CD14-positive monocyte (primary cell): ENCODE data around the gene PPP6R3. TPM values are rescaled to one million over a fixed set of nuclear protein-coding genes. Genes with fewer than 3 reads are reported as not detected.

Source experiments
- DNase-seq, 3 donors: peaks; one replicate each; pipeline ENCODE4 v3.0.0-alpha.2; 2011 to 2022
- H2AFZ ChIP-seq: 2 replicates; pipeline ENCODE4 v1.6.0; 2012; ENCODE audit warnings: mild to moderate bottlenecking, low read depth, low read length, inconsistent platforms; ENCODE audit not compliant: insufficient read depth, poor library complexity, severe bottlenecking
- H3K27ac ChIP-seq, 2 donors: 1 replicate in 1 of 2; 2 replicates in 1 of 2; pipeline ENCODE4 v1.5.1; 2012 to 2013; ENCODE audit warnings: low read length in 2 of 2, control low read depth in 1 of 2, inconsistent platforms in 1 of 2, low read depth in 1 of 2, mild to moderate bottlenecking in 1 of 2
- H3K27me3 ChIP-seq, 2 donors: one replicate each; pipeline versions ENCODE4 v1.6.0 to v1.6.1; 2011 to 2013; ENCODE audit warnings: low read length in 2 of 2; ENCODE audit not compliant: control insufficient read depth in 2 of 2, insufficient read depth in 2 of 2
- H3K36me3 ChIP-seq, 2 donors: replicated peaks in 1 of 2; 1 replicate in 1 of 2; 2 replicates in 1 of 2; pipeline versions ENCODE4 v1.5.1 to v1.6.1; 2012 to 2013; ENCODE audit warnings: low read length in 2 of 2, control low read depth in 1 of 2, inconsistent platforms in 1 of 2, mild to moderate bottlenecking in 1 of 2; ENCODE audit not compliant: insufficient read depth in 2 of 2, control insufficient read depth in 1 of 2
- H3K4me1 ChIP-seq, 2 donors: 1 replicate in 1 of 2; 2 replicates in 1 of 2; pipeline versions ENCODE4 v1.5.1 to v1.6.1; 2012 to 2013; ENCODE audit warnings: low read length in 2 of 2, control low read depth in 1 of 2, inconsistent platforms in 1 of 2, mild to moderate bottlenecking in 1 of 2, moderate library complexity in 1 of 2; ENCODE audit not compliant: insufficient read depth in 2 of 2, control insufficient read depth in 1 of 2
- H3K4me2 ChIP-seq: replicated peaks from 2 replicates; pipeline ENCODE3; 2012; ENCODE audit warnings: low read length, moderate library complexity, mild to moderate bottlenecking; ENCODE audit not compliant: poor library complexity, severe bottlenecking; ENCODE audit errors: extremely low read depth
- H3K4me3 ChIP-seq, 3 experiments: fragments of 200-600 bp in 1 of 3; sonication (generic) in 1 of 3; replicated peaks in 1 of 3; 1 replicate in 2 of 3; 2 replicates in 1 of 3; pipeline ENCODE4 v1.5.1; 2011 to 2013; ENCODE audit warnings: low read length in 3 of 3, mild to moderate bottlenecking in 3 of 3, control low read depth in 2 of 3, low read depth in 2 of 3, inconsistent platforms in 1 of 3, moderate library complexity in 1 of 3
- H3K79me2 ChIP-seq: 2 replicates; pipeline ENCODE4 v1.6.0; 2012; ENCODE audit warnings: mild to moderate bottlenecking, control low read depth, inconsistent platforms, low read length, moderate library complexity; ENCODE audit not compliant: insufficient read depth
- H3K9ac ChIP-seq: 2 replicates; pipeline ENCODE4 v1.6.0; 2017; ENCODE audit warnings: low read length, mild to moderate bottlenecking; ENCODE audit not compliant: insufficient read depth, poor library complexity, severe bottlenecking
- H3K9me3 ChIP-seq, 2 donors: replicated peaks in 1 of 2; 1 replicate in 1 of 2; 2 replicates in 1 of 2; pipeline versions ENCODE4 v1.5.1 to v1.6.1; 2012 to 2013; ENCODE audit warnings: low read length in 2 of 2, control low read depth in 1 of 2; ENCODE audit not compliant: control insufficient read depth in 1 of 2, insufficient read depth in 1 of 2
- H4K20me1 ChIP-seq: 2 replicates; pipeline ENCODE4 v1.6.0; 2012; ENCODE audit warnings: mild to moderate bottlenecking, low read length, control low read depth, moderate library complexity; ENCODE audit not compliant: insufficient read depth
- H3K27ac Mint-ChIP-seq, 7 donors: one replicate each; pipeline ENCODE4 v1.8.0; 2020; ENCODE audit warnings: mild to moderate bottlenecking in 7 of 7, mixed read lengths in 7 of 7, moderate library complexity in 6 of 7, inconsistent platforms in 2 of 7
- H3K27me3 Mint-ChIP-seq, 3 donors: one replicate each; pipeline ENCODE4 v1.8.0; 2021 to 2022; ENCODE audit warnings: low read depth in 3 of 3, mild to moderate bottlenecking in 3 of 3, mixed read lengths in 3 of 3, moderate library complexity in 3 of 3, inconsistent platforms in 1 of 3
- H3K36me3 Mint-ChIP-seq, 2 donors: one replicate each; pipeline ENCODE4 v1.8.0; 2020; ENCODE audit warnings: mixed read lengths in 2 of 2, inconsistent platforms in 1 of 2, mild to moderate bottlenecking in 1 of 2
- H3K4me1 Mint-ChIP-seq: one replicate; pipeline ENCODE4 v1.8.0; 2020; ENCODE audit warnings: mild to moderate bottlenecking, mixed read lengths
- H3K4me3 Mint-ChIP-seq, 2 donors: one replicate each; pipeline ENCODE4 v1.8.0; 2020; ENCODE audit warnings: mild to moderate bottlenecking in 2 of 2, mixed read lengths in 2 of 2, moderate library complexity in 1 of 2
- H3K9me3 Mint-ChIP-seq, 7 donors: one replicate each; pipeline ENCODE4 v1.8.0; 2020 to 2022; ENCODE audit warnings: mixed read lengths in 7 of 7, mild to moderate bottlenecking in 6 of 7, moderate library complexity in 6 of 7, inconsistent platforms in 2 of 7
- CTCF ChIP-seq: fragments of 200-600 bp; IDR thresholded peaks from one replicate; pipeline ENCODE4 v1.8.0; 2022; ENCODE audit warnings: antibody characterized with exemption, mild to moderate bottlenecking
- WGBS: methylation state at CpG from one replicate; pipeline ENCODE4 v1.1.5; 2013; ENCODE audit warnings: missing lambda C conversion rate; ENCODE audit not compliant: insufficient coverage; 5-methylcytosine and 5-hydroxymethylcytosine counted together
- intact Hi-C, 2 donors: fragments of 100-400 bp; cut with micrococcal nuclease; formaldehyde crosslinking; loops; one replicate each; pipeline versions ENCODE4 v1.15.0 to v1.15.1; 2023
- polyA plus RNA-seq, 3 donors: library from polyadenylated mRNA; depleted of rRNA in 1 of 3; unstranded in 2 of 3; stranded (reverse) in 1 of 3; fragments of 300-500 nt in 2 of 3; fragments of >200 nt in 1 of 3; fragmentation: Illumina TruSeq in 2 of 3; gene quantifications; 1 replicate in 2 of 3; 2 replicates in 1 of 3; pipeline ENCODE4 v1.2.3, GENCODE V29; 2012 to 2021

Gene PPP6R3
- polyA plus RNA-seq, 3 donors: 22.9 to 39.4 (median 38.1) TPM

- Mint-ChIP-seq H3K4me1 (peaks cover 10% of the 10 kb centered on the region), H3K9me3 (peaks cover 0 to 2% (median 0%) of the 10 kb centered on the region in 7 donors), H3K36me3 (no peaks in the 10 kb centered on the region), H3K27me3 (peaks cover 0 to 4% (median 1%) of the 10 kb centered on the region in 3 donors), H3K27ac (no peak overlapping the region), H3K4me3 (no peak overlapping the region)
- DNase-seq: no peak
- intact Hi-C loops: no loop called here
- H3K27ac ChIP-seq: no peak overlapping the region
- H3K4me2 ChIP-seq: no peak overlapping the region
- no peaks in the 10 kb centered on the region for H3K79me2 ChIP-seq
- WGBS: 97% methylated on average over 15 of the region's 16 CpGs
- no peaks in the 10 kb centered on the region for H3K9me3 ChIP-seq
- H4K20me1 ChIP-seq: no peaks in the 10 kb centered on the region
- H3K27me3 ChIP-seq: no peaks in the 10 kb centered on the region
- H3K9ac ChIP-seq: no peak overlapping the region
- no peaks in the 10 kb centered on the region for H3K36me3 ChIP-seq
- H3K4me3 ChIP-seq: no peak overlapping the region
- no peak for TF ChIP-seq CTCF
- H2AFZ ChIP-seq: no peak overlapping the region
- H3K4me1 ChIP-seq: peaks cover 10 to 12% of the 10 kb centered on the region in 2 donors
Measured at GRCh38 chr11:68436162-68436888, 24.2 kb upstream of the PPP6R3 start.

- TF ChIP-seq CTCF: no peak
- H2AFZ ChIP-seq: peak overlapping the region; percentile 63
Measured at GRCh38 chr11:68436985-68437926, 23.3 kb upstream of the PPP6R3 start.

More at GRCh38 chr11:68436985-68437926, 23.3 kb upstream of the PPP6R3 start:
- 89% methylated on average over 31 of the region's 34 CpGs for WGBS
- Histone ChIP-seq H3K27me3 (no peaks in the 10 kb centered on the region), H3K27ac (no peak overlapping the region), H3K79me2 (no peaks in the 10 kb centered on the region), H3K4me2 (peak overlapping the region; percentile 31), H4K20me1 (no peaks in the 10 kb centered on the region), H3K9ac (no peak overlapping the region), H3K4me3 (no peak overlapping the region), H3K4me1 (peaks cover 10 to 12% of the 10 kb centered on the region in 2 donors), H3K9me3 (no peaks in the 10 kb centered on the region), H3K36me3 (no peaks in the 10 kb centered on the region)
- intact Hi-C loops: no loop called here
- Mint-ChIP-seq H3K9me3 (peaks cover 0 to 2% (median 0%) of the 10 kb centered on the region in 7 donors), H3K4me3 (peak overlapping the region in 1 of 2 donors; percentile 64), H3K36me3 (no peaks in the 10 kb centered on the region), H3K4me1 (peaks cover 10% of the 10 kb centered on the region), H3K27ac (peak overlapping the region in 5 of 7 donors; percentile 25 to 84 (median 42)), H3K27me3 (peaks cover 0 to 4% (median 1%) of the 10 kb centered on the region in 3 donors)
- DNase-seq: peak; percentile 60 to 83 (median 77)
